Measurements from ENCODE around the gene NIT1.

DNA sequence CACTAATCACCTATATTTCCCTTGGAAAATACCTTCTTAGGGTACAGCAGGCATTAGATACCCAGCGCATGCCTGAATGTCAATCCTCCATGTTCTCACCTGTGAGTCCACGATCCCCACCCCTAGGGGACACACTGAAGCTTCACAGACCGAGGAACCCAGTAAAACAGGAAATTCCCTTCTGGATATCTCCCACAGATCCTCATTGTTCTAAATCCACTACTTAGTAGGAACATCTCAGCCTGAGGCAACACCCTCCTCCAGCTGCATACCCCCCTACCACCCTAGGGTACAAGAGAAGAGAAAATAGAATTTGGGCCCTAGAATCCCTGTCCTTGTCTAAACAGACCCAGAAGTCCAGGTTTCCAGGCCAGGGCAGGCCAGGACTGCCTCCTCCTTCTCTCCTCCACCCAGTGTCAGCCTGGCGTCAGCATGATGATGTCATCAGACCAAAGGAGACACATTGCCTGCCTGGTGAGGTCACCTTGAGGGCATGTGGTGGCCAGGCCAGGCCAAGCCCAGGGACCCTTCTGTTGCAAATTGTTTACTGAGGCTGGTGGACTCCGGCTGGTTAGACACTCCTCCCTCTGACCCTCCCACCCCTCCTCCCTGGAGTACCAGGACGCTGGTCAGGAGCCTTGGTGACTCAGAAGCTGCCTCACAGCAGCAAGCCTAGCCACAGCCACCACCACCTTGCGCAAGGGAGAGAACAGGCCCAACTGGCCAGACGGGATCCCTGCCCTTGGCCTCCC lies 34.7 kb upstream of the NIT1 start:
- TF ChIP-seq ZNF70 (CRISPR knock-in tag; IDR thresholded peaks at IDR 0.05) (no peak), RARB (CRISPR knock-in tag; IDR thresholded peaks at IDR 0.05) (no peak), ZNF565 (CRISPR knock-in tag; conservative IDR thresholded peaks at IDR 0.05; ENCODE audit: low read depth) (no peak), TCF4 (CRISPR knock-in tag; IDR thresholded peaks at IDR 0.05; ENCODE audit: borderline replicate concordance) (no peak), ZFP3 (CRISPR knock-in tag; IDR thresholded peaks at IDR 0.05) (no peak), ZFP30 (CRISPR knock-in tag; IDR thresholded peaks at IDR 0.05) (no peak)
- TF ChIP-seq, protein P1, sequence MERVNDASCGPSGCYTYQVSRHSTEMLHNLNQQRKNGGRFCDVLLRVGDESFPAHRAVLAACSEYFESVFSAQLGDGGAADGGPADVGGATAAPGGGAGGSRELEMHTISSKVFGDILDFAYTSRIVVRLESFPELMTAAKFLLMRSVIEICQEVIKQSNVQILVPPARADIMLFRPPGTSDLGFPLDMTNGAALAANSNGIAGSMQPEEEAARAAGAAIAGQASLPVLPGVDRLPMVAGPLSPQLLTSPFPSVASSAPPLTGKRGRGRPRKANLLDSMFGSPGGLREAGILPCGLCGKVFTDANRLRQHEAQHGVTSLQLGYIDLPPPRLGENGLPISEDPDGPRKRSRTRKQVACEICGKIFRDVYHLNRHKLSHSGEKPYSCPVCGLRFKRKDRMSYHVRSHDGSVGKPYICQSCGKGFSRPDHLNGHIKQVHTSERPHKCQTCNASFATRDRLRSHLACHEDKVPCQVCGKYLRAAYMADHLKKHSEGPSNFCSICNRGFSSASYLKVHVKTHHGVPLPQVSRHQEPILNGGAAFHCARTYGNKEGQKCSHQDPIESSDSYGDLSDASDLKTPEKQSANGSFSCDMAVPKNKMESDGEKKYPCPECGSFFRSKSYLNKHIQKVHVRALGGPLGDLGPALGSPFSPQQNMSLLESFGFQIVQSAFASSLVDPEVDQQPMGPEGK (CRISPR knock-in tag; IDR thresholded peaks at IDR 0.05; ENCODE audit: borderline replicate concordance), result no peak
- TF ChIP-seq, protein P2, sequence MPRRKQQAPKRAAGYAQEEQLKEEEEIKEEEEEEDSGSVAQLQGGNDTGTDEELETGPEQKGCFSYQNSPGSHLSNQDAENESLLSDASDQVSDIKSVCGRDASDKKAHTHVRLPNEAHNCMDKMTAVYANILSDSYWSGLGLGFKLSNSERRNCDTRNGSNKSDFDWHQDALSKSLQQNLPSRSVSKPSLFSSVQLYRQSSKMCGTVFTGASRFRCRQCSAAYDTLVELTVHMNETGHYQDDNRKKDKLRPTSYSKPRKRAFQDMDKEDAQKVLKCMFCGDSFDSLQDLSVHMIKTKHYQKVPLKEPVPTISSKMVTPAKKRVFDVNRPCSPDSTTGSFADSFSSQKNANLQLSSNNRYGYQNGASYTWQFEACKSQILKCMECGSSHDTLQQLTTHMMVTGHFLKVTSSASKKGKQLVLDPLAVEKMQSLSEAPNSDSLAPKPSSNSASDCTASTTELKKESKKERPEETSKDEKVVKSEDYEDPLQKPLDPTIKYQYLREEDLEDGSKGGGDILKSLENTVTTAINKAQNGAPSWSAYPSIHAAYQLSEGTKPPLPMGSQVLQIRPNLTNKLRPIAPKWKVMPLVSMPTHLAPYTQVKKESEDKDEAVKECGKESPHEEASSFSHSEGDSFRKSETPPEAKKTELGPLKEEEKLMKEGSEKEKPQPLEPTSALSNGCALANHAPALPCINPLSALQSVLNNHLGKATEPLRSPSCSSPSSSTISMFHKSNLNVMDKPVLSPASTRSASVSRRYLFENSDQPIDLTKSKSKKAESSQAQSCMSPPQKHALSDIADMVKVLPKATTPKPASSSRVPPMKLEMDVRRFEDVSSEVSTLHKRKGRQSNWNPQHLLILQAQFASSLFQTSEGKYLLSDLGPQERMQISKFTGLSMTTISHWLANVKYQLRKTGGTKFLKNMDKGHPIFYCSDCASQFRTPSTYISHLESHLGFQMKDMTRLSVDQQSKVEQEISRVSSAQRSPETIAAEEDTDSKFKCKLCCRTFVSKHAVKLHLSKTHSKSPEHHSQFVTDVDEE (CRISPR knock-in tag; IDR thresholded peaks at IDR 0.05), result no peak
- TF ChIP-seq, protein P3, sequence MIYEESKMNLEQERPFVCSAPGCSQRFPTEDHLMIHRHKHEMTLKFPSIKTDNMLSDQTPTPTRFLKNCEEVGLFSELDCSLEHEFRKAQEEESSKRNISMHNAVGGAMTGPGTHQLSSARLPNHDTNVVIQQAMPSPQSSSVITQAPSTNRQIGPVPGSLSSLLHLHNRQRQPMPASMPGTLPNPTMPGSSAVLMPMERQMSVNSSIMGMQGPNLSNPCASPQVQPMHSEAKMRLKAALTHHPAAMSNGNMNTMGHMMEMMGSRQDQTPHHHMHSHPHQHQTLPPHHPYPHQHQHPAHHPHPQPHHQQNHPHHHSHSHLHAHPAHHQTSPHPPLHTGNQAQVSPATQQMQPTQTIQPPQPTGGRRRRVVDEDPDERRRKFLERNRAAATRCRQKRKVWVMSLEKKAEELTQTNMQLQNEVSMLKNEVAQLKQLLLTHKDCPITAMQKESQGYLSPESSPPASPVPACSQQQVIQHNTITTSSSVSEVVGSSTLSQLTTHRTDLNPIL (CRISPR knock-in tag; IDR thresholded peaks at IDR 0.05; ENCODE audit: low read depth), result no peak
